GM12865 (cell line): ENCODE results near the gene TNFAIP8L3.

Experiments
- DNase-seq: peaks from one replicate; pipeline ENCODE4 v3.0.0; 2010; ENCODE audit warnings: low read depth
- H3K4me3 ChIP-seq: 2 replicates; pipeline ENCODE4 v1.5.1; 2011; ENCODE audit warnings: mild to moderate bottlenecking, low read depth, low read length, control low read depth
- CTCF ChIP-seq: IDR thresholded peaks from 2 replicates; pipeline ENCODE4 v1.5.1; 2011; ENCODE audit warnings: low read length, control low read depth, low read depth, inconsistent platforms; ENCODE audit not compliant: insufficient read depth; ENCODE audit errors: missing control alignments

The TNFAIP8L3 gene

DNA sequence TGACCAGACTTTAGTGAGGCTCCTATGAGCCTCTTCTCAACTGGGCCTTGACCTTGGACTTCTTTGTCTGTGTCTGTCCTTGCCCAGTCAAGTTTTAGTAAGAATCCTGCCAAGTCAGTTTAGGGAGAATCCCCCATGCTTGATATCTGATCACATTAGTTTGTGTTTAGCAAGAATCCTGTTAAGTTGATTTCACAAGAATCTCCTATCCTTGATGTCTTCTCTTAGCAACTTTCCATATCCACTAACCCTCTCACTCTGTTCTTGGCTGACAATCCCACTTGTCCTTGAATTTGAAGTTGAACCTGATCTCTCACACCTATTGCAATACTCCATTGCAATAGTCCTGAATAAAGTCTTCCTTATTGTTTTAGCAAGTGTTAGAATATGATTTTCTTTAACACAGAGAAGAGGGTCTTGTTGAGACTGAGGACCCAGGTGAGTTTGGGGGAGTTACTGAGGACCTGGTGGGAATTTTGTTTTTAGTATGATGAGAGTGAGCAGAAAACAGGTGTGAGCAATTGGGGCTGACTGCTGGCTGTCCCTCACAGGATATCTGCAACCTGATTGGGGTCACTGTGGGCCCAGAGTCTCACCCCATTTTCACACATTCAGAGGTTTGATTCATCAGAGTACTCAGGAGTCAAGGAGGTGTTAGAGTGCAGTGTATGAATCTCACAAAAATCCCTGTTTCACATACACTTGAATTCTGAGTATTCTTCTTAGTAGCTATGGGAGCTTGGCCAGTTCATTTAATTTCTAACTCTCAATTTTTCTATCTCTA lies 39.9 kb upstream of the TNFAIP8L3 start:
- H3K4me3 ChIP-seq = no peak overlapping the region
- DNase-seq = no peak
- no peak for TF ChIP-seq CTCF

DNA sequence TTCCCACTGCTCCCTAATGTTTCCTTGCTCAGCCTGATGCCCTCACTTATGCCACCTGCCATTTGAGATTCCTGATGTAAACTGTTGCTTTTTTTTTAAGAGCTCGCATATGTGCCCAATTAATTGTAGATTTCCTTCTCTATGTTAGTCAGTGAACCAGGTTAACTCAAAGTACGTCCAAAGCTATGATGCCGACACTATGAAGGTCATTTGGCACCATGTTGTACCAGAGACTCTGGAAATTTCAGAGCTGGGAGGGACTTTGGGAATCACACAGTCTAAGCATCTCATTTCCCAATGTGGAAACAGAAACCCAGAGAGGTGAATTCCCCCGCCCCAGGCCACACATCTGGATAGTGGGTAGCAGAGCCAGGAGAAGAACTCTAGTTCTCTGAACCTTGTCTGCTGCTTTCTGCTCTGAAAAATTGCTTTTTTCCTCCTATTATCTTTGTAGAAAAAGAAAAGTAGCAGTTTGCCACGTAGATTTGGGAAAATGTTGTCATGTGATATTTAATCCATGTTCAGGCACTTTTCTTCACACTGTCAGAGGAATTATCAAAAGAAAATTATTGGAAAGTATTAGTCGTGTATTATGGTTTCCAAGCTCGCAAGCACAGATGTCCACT lies 38.5 kb upstream of the TNFAIP8L3 start:
- no peak for TF ChIP-seq CTCF
- no peak overlapping the region for H3K4me3 ChIP-seq
- no peak for DNase-seq

GRCh38 chr15:51132384-51133139 lies 37.9 kb upstream of the TNFAIP8L3 start:
- no peak overlapping the region for H3K4me3 ChIP-seq
- DNase-seq = peak; percentile 29
- peak; percentile 87 for TF ChIP-seq CTCF

GRCh38 chr15:51131596-51132290 lies 37.0 kb upstream of the TNFAIP8L3 start:
- no peak for TF ChIP-seq CTCF
- no peak for DNase-seq
- H3K4me3 ChIP-seq = no peak overlapping the region

- no peak for TF ChIP-seq CTCF
- DNase-seq = no peak
Measured at GRCh38 chr15:51130344-51130743, 35.6 kb upstream of the TNFAIP8L3 start.

GRCh38 chr15:51129535-51130188 lies 35.0 kb upstream of the TNFAIP8L3 start:
- no peak for TF ChIP-seq CTCF
- H3K4me3 ChIP-seq = no peak overlapping the region
- DNase-seq = no peak

More at GRCh38 chr15:51130344-51130743, 35.6 kb upstream of the TNFAIP8L3 start:
- no peak overlapping the region for H3K4me3 ChIP-seq
